Transverse colon (tissue), 4 donors: Measurements from ENCODE around the gene C14orf119. TPM values are rescaled to one million over a fixed set of nuclear protein-coding genes. Genes with fewer than 3 reads are reported as not detected.

ENCODE experiments used
- DNase-seq: peaks from one replicate; pipeline ENCODE4 v3.0.0-alpha.2; 2019
- H3K27ac ChIP-seq, 4 donors: fragments of 200-600 bp; sonication (generic); 2 replicates each; pipeline ENCODE4 v1.5.1; 2016 to 2018; ENCODE audit warnings: inconsistent platforms in 4 of 4
- H3K27me3 ChIP-seq: fragments of 200-600 bp; sonication (generic); 2 replicates; pipeline ENCODE4 v1.5.1; 2017; ENCODE audit warnings: inconsistent platforms
- H3K36me3 ChIP-seq, 4 donors: fragments of 200-600 bp; sonication (generic); 2 replicates each; pipeline ENCODE4 v1.5.1; 2017 to 2019; ENCODE audit warnings: inconsistent platforms in 4 of 4
- H3K4me1 ChIP-seq, 4 donors: fragments of 200-600 bp; sonication (generic); 2 replicates each; pipeline ENCODE4 v1.5.1; 2017 to 2020; ENCODE audit warnings: inconsistent platforms in 4 of 4
- H3K4me3 ChIP-seq, 4 donors: fragments of 200-600 bp; sonication (generic); 1 replicate in 1 of 4; 2 replicates in 3 of 4; pipeline versions ENCODE4 v1.5.1 to v1.6.1; 2017 to 2019; ENCODE audit warnings: inconsistent platforms in 4 of 4
- H3K9me3 ChIP-seq, 2 donors: fragments of 200-600 bp; sonication (generic); 2 replicates each; pipeline ENCODE4 v1.5.1; 2017 to 2019; ENCODE audit warnings: inconsistent platforms in 2 of 2
- EP300 ChIP-seq: sonication (generic); formaldehyde crosslinking; IDR thresholded peaks from one replicate; pipeline ENCODE4 v1.6.1; 2017; ENCODE audit warnings: antibody characterized with exemption, low read depth
- POLR2A ChIP-seq: fragments of 450-650 bp; IDR thresholded peaks from one replicate; pipeline ENCODE4 v1.6.1; 2016; ENCODE audit warnings: antibody characterized with exemption, mild to moderate bottlenecking, moderate library complexity
- POLR2AphosphoS5 ChIP-seq, 3 donors: sonication (generic); formaldehyde crosslinking; IDR thresholded peaks; one replicate each; pipeline ENCODE4 v1.6.1; 2016; ENCODE audit warnings: antibody characterized with exemption in 3 of 3
- WGBS, 2 donors: methylation state at CpG; one replicate each; pipeline ENCODE4 v1.1.5; 2018; ENCODE audit warnings: low coverage in 1 of 2; 5-methylcytosine and 5-hydroxymethylcytosine counted together
- in situ Hi-C, 4 donors: fragments of 200-750 bp; cut with MboI; loops; one replicate each; pipeline versions ENCODE4 v1.15.0 to v1.15.1; 2017; ENCODE audit warnings: low sequenced_read_pairs in 3 of 4, low pct_ligation_motif_present in 1 of 4, low pct_unique_long_range_greater_than_20kb in 1 of 4
- intact Hi-C: fragments of 100-400 bp; cut with DNase I; formaldehyde crosslinking; loops from one replicate; pipeline ENCODE4 v1.15.1; 2023; ENCODE audit warnings: low total_unique reads
- total RNA-seq, 4 donors: library from RNA; depleted of rRNA; stranded (reverse); fragments of >200 nt; gene quantifications; one replicate each; pipeline ENCODE4 v1.1.0, GENCODE V29; 2016
- TF ChIP-seq, protein P1 (sequence below), 5 experiments: fragments of 200-600 bp in 3 of 5; fragments of 450-650 bp in 2 of 5; sonication (generic) in 3 of 5; IDR thresholded peaks; 1 replicate in 2 of 5; 2 replicates in 3 of 5; pipeline ENCODE4 v1.5.1; 2016 to 2017; ENCODE audit warnings: antibody characterized with exemption in 5 of 5, inconsistent platforms in 3 of 5, mild to moderate bottlenecking in 2 of 5, moderate library complexity in 1 of 5

C14orf119 gene
- total RNA-seq, 4 donors from 2014 or later, result 3.6 to 33.7 (median 32.0) TPM

DNA sequence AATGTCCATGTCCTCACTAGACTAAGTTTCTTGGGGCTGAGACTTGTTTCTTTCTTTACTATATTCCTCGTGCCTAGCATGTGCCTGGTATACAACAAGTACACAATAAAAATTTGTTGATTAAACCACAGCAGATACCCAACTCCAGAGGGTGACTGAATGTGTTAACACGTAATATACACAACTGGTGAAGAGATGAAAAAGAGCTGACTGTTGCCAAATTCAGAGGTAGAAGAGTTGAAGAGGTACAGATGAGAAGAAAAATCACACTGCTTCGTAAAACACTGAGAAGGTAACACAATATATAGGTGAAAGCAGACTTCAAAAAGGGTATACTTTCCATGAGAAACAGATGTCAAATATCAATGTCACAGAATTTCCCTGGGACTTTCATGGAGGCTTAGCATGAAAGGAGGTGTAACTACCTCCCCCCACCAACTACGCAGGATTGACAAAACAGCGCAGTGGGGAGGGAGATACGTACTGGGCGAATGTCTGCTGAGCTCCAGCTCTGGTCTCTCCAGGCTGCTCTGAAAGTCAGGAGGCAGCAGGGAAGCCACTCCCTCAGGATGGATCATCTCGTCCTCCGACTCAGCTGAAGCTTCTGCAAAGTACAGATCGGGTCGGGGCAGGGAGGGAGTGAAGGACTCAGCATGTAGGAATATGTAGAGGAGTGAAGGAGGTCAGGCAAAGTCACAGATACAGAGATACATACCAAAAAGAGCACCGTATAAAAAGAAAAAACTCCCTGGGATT lies 5.6 kb upstream of the C14orf119 start:
- Histone ChIP-seq H3K4me3 (no peak overlapping the region), H3K27ac (no peak overlapping the region), H3K9me3 (no peaks in the 10 kb centered on the region), H3K4me1 (peaks cover 10 to 31% (median 14%) of the 10 kb centered on the region in 4 donors), H3K27me3 (no peaks in the 10 kb centered on the region), H3K36me3 (peaks cover 0 to 79% (median 33%) of the 10 kb centered on the region in 4 donors)
- TF ChIP-seq POLR2A, result no peak
- TF ChIP-seq, protein P1, sequence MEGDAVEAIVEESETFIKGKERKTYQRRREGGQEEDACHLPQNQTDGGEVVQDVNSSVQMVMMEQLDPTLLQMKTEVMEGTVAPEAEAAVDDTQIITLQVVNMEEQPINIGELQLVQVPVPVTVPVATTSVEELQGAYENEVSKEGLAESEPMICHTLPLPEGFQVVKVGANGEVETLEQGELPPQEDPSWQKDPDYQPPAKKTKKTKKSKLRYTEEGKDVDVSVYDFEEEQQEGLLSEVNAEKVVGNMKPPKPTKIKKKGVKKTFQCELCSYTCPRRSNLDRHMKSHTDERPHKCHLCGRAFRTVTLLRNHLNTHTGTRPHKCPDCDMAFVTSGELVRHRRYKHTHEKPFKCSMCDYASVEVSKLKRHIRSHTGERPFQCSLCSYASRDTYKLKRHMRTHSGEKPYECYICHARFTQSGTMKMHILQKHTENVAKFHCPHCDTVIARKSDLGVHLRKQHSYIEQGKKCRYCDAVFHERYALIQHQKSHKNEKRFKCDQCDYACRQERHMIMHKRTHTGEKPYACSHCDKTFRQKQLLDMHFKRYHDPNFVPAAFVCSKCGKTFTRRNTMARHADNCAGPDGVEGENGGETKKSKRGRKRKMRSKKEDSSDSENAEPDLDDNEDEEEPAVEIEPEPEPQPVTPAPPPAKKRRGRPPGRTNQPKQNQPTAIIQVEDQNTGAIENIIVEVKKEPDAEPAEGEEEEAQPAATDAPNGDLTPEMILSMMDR (IDR thresholded peaks at IDR 0.05), result no peak
- no peak for TF ChIP-seq EP300
- TF ChIP-seq POLR2AphosphoS5 (IDR thresholded peaks at IDR 0.05), result no peak
- DNase-seq, result no peak
- WGBS, 2 donors, result 90 to 91% methylated on average over 11 to 12 of the region's 12 CpGs
- in situ Hi-C loops, result no loop called here
- intact Hi-C loops, result no loop called here

DNA sequence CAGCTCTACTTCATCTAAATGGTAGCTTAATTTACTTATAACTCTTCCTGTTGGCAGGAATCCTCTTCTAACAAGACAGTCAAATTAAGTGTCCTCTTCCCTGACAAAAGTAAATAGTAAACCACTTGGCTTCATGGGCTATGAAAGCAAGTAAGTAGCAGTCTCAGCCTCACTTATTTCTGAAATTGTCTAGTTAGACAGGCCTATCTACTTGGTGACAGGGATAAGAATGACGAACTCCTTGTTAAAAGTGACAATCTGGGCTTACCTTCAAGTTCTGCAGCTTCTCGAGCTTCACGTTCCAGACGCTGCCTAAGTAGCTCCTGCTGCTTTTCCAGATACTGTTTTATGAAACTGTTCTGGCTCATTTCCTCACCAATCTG lies 5.1 kb upstream of the C14orf119 start:
- peaks cover 0 to 73% (median 31%) of the 10 kb centered on the region in 4 donors for H3K36me3 ChIP-seq
- TF ChIP-seq POLR2A (no peak), POLR2AphosphoS5 (IDR thresholded peaks at IDR 0.05) (no peak), EP300 (no peak)
- TF ChIP-seq, protein P1 (IDR thresholded peaks at IDR 0.05), result no peak
- in situ Hi-C loops, result no loop called here
- WGBS, 2 donors, result 86 to 92% methylated on average over 3 to 4 of the region's 4 CpGs
- intact Hi-C loops, result no loop called here
- no peak overlapping the region for H3K27ac ChIP-seq
- H3K4me1 ChIP-seq, result peaks cover 10 to 31% (median 14%) of the 10 kb centered on the region in 4 donors
- no peak overlapping the region for H3K4me3 ChIP-seq
- no peak for DNase-seq
- H3K9me3 ChIP-seq, result no peaks in the 10 kb centered on the region
- H3K27me3 ChIP-seq, result no peaks in the 10 kb centered on the region

DNA sequence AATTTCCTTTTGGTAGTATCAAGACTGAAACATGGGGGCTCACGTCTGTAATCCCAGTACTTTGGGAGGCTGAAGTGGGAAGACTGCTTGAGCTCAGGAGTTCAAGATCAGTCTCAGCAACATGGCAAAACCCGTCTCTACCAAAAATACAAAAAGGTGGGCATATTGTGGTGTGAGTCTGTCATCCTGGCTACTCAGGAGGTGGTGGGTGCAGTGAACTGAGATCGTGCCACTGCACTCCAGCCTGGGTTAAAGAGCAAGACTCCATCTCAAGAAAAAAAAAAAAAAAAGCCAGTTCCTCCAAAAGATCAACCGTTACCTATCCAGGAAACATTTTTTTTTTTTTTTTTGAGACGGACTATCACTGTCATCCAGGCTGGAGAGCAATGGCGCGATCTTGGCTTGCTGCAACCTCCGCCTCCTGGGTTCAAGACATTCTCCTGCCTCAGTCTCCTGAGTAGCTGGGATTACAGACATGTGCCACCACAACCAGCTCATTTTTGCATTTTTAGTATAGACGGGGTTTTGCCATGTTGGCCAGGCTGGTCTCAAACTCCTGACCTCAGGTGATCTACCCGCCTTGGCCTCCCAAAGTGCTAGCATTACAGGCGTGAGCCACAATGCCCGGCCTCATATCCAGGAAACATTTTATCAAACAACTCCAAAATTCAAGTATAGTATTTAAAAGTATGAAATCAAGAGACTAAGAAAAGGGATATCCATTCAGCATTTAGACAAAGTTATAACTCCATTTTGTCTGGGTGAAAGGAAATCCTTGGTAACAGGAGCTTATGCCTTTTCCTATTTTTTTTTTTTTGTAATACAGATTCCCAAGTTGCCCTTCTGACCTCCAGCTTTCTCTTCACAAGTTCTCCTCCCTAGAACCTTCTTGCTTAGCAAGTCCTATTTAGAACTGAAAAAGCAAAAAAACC lies 3.7 kb upstream of the C14orf119 start:
- WGBS, 2 donors, result 88 to 89% methylated on average over 9 to 12 of the region's 12 CpGs
- intact Hi-C loops, result no loop called here
- H3K36me3 ChIP-seq, result peaks cover 0 to 63% (median 25%) of the 10 kb centered on the region in 4 donors
- no peaks in the 10 kb centered on the region for H3K9me3 ChIP-seq
- no peak for DNase-seq
- peaks cover 11 to 32% (median 16%) of the 10 kb centered on the region in 4 donors for H3K4me1 ChIP-seq
- H3K27me3 ChIP-seq, result no peaks in the 10 kb centered on the region
- no peak overlapping the region for H3K4me3 ChIP-seq
- H3K27ac ChIP-seq, result no peak overlapping the region
- in situ Hi-C loops, result no loop called here
- TF ChIP-seq POLR2AphosphoS5 (IDR thresholded peaks at IDR 0.05) (no peak), POLR2A (no peak), EP300 (no peak)
- TF ChIP-seq, protein P1 (IDR thresholded peaks at IDR 0.05), result no peak

DNA sequence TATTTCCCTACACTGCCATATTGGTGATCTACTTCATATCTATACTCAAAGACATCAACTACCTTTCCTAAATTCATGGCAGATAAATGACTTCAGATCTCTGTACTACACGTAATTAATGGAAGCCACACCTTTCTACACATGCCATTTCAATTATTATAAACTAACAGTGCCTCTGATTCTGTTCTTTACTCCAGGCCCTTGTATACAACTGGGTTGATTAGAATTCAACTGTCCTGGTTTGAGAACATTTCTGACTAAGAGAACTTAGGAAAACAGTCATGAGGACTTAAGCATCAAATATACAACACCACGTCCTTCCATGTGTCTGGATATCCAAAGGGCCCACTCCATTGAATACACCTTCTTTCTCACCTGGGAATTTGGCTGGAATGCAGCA lies 2.2 kb upstream of the C14orf119 start:
- 49 to 71% methylated on average over 2 of the region's 2 CpGs for WGBS, 2 donors
- H3K36me3 ChIP-seq, result peaks cover 0 to 50% (median 18%) of the 10 kb centered on the region in 4 donors
- H3K4me1 ChIP-seq, result peaks cover 22 to 39% (median 26%) of the 10 kb centered on the region in 4 donors
- in situ Hi-C loops (no loop called here), intact Hi-C loops (no loop called here)
- no peaks in the 10 kb centered on the region for H3K27me3 ChIP-seq
- H3K27ac ChIP-seq, result no peak overlapping the region
- H3K4me3 ChIP-seq, result peak overlapping the region in 1 of 4 donors; percentile 86
- TF ChIP-seq POLR2AphosphoS5 (IDR thresholded peaks at IDR 0.05) (no peak), POLR2A (no peak), EP300 (no peak)
- TF ChIP-seq, protein P1 (IDR thresholded peaks at IDR 0.05), result no peak
- no peaks in the 10 kb centered on the region for H3K9me3 ChIP-seq
- DNase-seq, result no peak
